GM19455 (cell line): ENCODE results near the gene LTBP2.

Source experiments
- ATAC-seq: cut with Tn5 transposase; IDR thresholded peaks from one replicate; pipeline ENCODE4 v1.9.1; 2021; ENCODE audit not compliant: unreplicated experiment

Gene LTBP2

DNA sequence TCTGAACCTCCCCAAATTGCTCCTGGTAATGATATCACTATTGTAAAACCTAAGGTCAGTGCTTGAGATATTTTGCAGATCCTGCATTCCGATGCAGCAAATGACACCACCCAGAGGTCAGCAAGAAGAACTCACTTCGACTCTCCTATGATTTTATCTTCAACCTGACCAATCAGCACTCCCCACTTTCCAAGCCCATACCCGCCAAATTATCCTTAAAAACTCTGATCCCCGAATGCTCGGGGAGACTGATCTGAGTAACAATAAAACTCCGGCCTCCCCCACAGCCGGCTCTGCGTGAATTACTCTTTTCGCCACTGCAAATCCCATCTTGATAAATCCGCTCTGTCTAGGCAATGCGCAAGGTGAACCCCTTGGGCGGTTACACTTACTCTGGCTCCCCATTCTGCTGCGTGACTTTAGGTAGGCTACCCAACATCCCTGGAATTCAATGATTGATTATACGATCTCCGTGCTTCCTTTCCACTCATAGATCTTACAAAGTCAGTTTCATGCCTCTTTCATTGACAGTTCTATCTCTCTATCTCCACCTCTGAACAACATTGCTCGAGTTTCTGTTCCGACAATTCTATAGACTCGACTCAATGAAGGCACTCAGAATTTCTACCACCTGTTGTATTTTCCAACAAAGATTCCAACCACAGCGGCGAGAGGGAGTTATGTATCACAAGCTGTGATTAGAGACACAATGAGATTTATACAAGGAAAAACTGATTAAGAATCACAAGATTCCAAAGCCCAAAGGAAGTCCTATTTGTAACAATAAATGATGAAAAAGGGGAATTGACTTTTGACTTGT is 119.9 kb downstream of the LTBP2 start:
- ATAC-seq: no peak

DNA sequence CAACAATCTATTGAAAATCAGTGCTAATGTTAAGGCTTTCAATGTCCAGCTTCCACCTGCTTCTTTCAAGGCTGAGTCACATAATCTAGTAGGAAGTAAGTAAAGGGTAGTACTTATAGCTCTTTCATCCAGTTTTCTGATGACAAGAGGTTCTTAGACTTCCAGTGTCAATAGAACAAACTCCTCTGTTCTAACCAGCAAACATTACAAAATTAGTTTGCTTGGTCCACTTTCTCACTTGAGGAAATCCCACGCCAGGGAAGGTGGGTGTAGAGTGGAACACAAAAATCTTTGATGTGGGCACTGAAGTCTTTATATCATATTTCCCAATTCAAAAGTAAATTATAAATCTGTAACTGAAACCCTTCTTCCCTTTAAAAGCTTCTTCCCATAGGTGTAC is 121.6 kb downstream of the LTBP2 start:
- ATAC-seq: no peak

DNA sequence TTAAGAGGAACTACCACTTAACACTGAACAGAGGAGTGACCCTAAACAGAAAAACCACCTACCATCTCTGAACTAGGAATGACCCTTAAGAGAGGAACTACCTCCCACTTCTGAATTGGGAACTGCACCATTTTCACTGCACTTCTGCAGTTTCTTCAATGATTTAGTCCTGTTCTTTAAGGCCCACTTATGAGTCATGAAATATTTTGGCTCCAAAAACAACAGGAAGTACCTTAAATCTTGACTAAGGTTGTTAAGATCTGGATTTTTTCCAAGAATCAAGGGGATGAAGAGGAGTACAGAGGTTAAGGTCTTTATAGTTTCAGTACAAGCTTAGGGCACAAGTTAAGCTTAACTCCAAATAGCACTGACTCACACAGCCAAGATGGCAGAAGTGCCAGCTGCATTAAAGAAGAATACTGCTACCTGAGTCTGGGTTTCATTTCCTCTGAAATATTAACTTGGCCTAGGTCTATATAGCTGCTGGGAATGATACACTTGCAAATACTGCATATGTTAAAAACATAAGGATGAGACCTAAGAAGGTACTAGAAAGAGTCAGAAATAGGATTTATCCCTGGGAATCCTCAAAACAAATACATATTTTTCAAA is 123.1 kb downstream of the LTBP2 start:
- ATAC-seq: no peak

DNA sequence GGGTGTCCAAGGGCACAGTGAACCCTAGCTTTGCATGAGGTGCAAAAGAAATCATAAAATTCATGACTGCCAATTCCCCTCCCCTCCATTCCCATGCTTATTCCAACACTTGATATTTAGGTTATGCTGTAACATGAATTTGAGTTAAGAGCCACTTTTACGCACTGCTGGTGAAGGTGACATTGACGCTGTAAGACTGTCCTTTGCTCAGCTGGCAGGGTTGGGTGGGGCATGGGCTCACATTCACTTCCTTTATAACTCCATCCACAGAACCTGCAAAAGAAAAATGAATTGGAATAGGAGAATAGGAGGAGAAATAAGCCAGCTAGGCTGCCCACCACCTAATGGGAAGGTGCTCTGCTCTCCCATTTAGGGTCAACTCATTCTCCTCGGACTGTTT is 125.9 kb downstream of the LTBP2 start:
- ATAC-seq: no peak

DNA sequence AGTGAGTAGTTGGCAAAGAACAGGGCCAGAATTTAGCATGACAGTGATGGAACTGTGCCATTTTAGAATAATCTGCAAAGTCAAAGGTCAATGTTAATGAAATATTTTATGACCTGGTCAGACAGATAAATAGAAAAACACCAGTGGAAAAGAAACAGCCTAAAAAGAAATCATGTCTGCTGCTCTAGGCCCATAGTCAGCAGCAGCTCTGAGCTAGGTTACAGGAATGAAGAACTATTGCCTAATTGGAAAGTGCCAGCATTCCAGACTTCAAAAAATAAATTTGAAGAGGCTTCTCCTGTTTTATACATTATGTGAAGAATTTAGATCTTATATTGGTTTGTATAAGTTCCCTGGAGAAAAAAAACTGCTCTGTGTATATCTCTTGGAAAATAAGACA is 128.7 kb downstream of the LTBP2 start:
- no peak for ATAC-seq

DNA sequence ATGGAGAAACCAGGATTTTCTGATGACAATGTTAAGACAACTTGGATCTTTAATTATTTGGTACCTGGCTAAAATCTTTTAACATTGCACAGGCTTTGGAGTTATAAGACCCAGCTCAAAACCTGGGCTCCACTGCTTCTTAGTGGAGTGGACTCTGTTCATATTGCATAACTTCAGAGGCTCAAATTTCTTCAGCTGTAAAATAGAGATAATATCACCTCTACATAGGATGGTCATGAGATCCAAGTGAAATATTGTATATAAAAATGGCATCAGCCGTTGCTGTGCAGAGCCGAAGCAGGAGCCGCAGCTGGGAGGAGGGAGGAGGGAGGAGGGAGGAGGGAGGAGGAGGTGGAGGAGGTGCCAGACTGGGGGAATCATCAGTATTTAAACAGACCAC is 129.5 kb downstream of the LTBP2 start:
- no peak for ATAC-seq

DNA sequence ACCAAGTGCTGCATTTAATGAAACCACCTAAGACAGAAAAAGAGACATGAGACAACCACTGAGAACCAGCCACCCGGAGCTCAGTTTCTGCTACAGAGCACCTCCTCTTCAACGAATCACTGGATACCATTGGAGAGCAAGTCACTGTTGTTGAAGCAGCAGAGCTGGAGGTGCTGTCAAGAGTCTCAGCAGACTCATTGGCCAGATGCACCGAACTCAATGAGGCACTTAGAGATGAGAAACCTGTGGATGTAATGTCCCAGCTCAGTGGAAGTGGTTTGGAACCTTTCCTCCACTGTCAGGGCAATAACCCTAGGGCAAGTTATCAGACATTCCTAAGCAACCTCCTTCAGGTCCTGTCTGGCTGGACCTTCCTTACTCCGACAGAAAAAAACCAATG is 132.0 kb downstream of the LTBP2 start:
- ATAC-seq: no peak

DNA sequence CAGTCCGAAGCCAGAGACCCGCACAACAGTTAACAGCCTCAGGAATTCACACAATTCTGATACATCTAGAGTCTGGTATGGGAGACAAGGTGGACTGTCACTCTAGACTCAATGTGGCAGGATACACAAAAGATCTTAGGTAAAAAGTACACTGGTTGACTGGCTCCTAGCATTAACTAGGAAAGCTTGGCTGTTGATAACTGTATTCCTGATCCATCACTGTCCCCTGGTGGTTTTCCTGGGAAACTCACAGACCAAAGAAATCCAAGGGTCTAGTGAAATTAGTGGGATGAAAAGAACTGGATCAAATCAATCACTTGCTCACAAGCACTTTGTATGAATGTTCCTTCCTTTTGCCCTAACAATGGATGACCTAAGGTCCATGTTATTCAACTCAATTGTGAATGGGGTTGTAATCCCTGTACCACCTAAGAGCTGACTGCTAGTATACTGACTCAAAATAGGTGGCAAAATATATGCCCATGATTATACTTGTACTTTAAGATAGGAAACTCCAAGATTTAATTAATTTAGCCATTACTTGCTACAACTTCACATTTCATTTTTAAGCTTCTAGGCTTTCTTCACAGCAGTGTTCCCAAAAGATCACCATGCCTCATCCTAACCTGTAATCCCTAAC is 132.9 kb downstream of the LTBP2 start:
- no peak for ATAC-seq

GRCh38 chr14:74476607-74477006 is 135.4 kb downstream of the LTBP2 start:
- no peak for ATAC-seq

- ATAC-seq: no peak
Observed at GRCh38 chr14:74476107-74476506, 135.9 kb downstream of the LTBP2 start.

DNA sequence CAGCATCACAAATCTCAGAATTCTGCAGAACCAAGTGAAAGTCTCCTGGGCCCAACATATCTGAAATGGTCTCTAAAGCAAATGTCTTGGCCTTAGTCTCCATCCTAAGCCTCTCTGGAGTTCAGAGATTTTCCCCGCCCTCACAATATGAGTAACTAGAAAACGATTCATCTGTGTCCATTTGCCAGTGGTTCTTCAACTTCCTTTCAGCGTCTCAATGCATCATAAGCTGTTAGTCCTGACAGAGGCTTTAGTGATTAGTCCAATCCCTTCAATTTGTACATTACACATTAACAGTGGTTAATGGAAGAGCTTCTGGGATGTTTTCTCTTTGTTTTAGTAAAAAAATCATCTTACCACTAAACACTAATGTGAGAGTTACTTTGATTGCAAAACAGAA is 136.4 kb downstream of the LTBP2 start:
- no peak for ATAC-seq

GRCh38 chr14:74474376-74474775 is 137.7 kb downstream of the LTBP2 start:
- ATAC-seq: no peak

DNA sequence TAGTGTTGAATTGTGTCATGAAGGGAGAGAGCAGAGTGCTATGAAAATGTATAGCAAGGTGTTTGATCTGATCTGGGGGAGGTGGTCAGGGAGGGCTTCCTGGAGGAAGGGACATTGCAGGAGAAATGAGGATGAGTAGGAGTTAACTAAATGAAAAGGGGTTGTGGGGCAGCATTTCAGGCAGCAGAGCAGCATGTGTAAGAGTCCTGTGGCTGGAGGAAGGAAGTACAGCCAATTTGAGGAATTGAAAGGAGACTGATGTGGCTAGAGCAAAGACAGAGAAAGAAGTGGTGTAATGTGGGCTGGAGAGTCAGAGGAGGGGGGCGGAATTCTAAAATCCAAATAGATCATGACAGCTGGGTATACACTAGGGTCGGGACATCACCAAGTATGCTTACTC is 139.4 kb downstream of the LTBP2 start:
- ATAC-seq: no peak

- ATAC-seq: no peak
Observed at GRCh38 chr14:74469548-74470518, 142.2 kb downstream of the LTBP2 start.

- no peak for ATAC-seq
Observed at GRCh38 chr14:74468513-74468912, 143.5 kb downstream of the LTBP2 start.

DNA sequence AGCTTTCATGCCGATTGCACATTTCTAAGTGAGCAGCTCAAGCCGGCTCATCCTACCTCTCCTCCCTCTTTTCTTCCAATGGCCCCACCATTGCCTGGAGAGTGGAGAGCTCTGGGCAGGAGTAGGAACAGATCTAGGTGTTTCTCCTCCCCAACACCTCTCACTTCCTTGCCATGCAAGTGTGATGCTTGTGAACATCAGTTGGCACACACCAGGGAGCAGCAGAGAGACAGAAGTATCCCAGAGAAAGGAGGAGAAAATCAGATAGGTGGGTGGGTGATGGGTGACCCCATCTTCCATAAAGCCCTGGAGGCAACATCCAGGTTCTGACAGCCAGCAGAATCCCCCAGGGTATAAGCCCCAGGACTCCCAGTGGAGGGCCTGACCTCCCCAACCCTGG is 146.7 kb downstream of the LTBP2 start:
- no peak for ATAC-seq

DNA sequence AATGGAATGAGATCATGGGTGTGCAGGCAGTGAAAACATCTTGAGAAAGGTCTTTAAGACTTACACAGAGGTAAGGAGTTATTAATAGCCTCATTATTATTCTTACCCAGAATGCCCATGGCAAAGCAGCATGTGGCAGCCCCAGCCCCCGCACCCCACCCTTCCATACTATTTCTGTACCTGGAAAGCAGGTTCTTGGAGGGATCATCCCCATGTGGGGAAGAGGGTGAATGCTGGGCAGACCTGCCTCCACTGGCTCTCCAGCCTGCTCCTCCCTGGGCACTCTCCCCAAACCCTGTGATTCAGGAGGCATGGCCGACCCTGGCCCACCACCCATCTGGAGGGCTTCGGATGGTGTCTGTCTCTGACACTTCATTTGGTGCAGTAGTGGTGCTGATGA is 147.3 kb downstream of the LTBP2 start:
- ATAC-seq: no peak

GRCh38 chr14:74463697-74464096 is 148.3 kb downstream of the LTBP2 start:
- ATAC-seq: no peak

DNA sequence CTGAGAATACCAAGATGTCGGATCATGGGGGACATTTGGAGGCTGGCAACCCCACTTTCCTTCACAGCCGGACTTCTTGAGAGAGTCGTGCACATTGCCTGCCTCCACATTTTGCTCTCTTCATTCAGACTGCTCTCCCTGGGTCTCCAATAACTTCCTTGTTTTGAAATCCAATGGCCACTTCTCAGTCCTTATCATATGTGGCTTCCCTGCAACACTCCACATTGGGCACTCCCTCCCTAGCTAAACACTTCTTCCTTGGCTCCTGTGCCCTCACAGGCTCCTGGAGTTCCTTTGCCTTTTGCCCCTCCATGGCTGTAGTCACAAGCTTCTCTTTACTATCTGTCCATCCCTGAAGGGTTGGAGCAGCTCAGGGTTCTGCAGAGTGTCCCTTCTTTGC is 149.0 kb downstream of the LTBP2 start:
- no peak for ATAC-seq

DNA sequence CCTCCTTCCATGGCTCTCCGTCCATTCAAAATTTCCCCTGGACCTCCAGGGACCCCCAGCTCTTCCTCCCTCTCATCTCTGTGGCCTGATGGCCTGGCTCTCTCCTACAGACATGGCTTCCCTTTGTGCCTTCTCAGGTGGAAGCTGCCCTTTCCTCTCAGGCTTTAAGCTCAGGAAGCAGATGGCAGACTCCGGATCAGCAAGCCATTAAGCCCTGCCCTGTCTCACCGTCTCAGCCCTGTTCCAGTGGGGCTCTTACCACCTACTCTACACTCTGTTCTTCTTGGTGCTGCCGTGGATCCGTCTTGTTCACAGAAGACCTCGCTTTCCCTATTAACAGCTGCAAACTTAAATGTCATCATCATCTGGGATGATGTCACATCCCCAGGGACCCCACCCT is 152.1 kb downstream of the LTBP2 start:
- no peak for ATAC-seq

DNA sequence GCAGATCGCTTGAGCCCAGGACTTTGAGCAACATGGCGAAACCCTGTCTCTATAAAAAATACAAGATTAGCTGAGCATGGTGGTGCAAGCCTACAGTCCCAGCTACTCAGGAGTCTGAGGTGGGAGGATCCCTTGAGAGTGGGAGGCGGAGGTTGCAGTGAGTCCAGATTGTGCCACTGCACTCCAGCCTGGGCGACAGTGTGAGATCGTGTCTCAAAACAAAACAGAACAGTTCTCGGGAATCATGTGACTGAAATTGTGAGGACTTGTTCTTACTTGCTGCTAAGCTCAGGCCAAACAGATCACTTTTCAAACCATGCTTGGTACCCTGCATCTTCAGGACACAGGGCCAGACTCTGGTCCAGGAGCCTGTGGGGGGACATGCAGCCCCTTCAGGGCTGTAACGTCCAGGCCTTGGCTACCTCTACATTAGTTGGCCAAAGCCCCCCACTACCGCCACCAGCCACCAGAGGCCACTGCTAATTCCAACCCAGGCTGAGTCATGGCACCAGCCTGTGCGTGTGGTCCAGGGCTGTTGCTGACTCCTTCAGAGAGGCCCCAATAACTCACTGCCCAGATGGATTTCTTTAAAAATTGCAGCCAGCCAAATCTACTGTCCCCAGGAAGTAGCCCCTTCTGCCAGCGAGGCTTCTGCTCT is 152.6 kb downstream of the LTBP2 start:
- ATAC-seq: no peak
